H1 (cell line): ENCODE data around the gene MGLL. TPM values are rescaled to one million over a fixed set of nuclear protein-coding genes. Genes with fewer than 3 reads are reported as not detected.

ENCODE experiments used
- CTCF ChIA-PET: fragments of 300-600 bp; sonication (Branson Sonifier 250); formaldehyde crosslinking; loops from one replicate; lab custom pipeline; 2021; ENCODE audit not compliant: partially characterized antibody; lab: Charles Lee
- POLR2A ChIA-PET: fragments of 300-600 bp; sonication (Branson Sonifier 250); formaldehyde crosslinking; loops from one replicate; lab custom pipeline; 2021; ENCODE audit warnings: inconsistent platforms; ENCODE audit not compliant: partially characterized antibody; lab: Charles Lee
- DNase-seq, 2 experiments: peaks; one replicate each; pipeline versions ENCODE4 v3.0.0 to v3.0.0-alpha.2; 2010 to 2022; ENCODE audit warnings: low spot score in 2 of 2, low read depth in 1 of 2, mixed read lengths in 1 of 2
- FAIRE-seq: peaks from 2 replicates; lab custom pipeline; 2011; peaks lifted over from hg19 to GRCh38; lab: Jason Lieb, UNC
- H2AFZ ChIP-seq: 2 replicates; pipeline ENCODE4 v1.8.1; 2012; ENCODE audit warnings: low read length, inconsistent platforms
- H2AK5ac ChIP-seq: 2 replicates; pipeline ENCODE4 v1.6.1; 2013; ENCODE audit warnings: low read depth, low read length
- H2BK120ac ChIP-seq: replicated peaks from 2 replicates; pipeline ENCODE3; 2013; ENCODE audit warnings: low read depth, low read length, inconsistent platforms
- H2BK12ac ChIP-seq: 2 replicates; pipeline ENCODE4 v1.6.1; 2013; ENCODE audit warnings: low read depth, low read length
- H2BK15ac ChIP-seq: 2 replicates; pipeline ENCODE4 v1.6.1; 2013; ENCODE audit warnings: low read length
- H2BK20ac ChIP-seq: 2 replicates; pipeline ENCODE4 v1.6.1; 2013; ENCODE audit warnings: low read length
- H2BK5ac ChIP-seq: 2 replicates; pipeline ENCODE4 v1.6.1; 2013; ENCODE audit warnings: low read depth, low read length
- H3K14ac ChIP-seq: 2 replicates; pipeline ENCODE4 v1.6.1; 2013; ENCODE audit warnings: inconsistent platforms; ENCODE audit not compliant: insufficient read length
- H3K18ac ChIP-seq: 2 replicates; pipeline ENCODE4 v1.6.1; 2013; ENCODE audit warnings: low read length; ENCODE audit errors: extremely low read depth
- H3K23ac ChIP-seq: 2 replicates; pipeline ENCODE4 v1.6.1; 2013; ENCODE audit warnings: inconsistent platforms; ENCODE audit not compliant: insufficient read length
- H3K23me2 ChIP-seq: 2 replicates; pipeline ENCODE4 v1.6.1; 2013; ENCODE audit warnings: low read depth, low read length
- H3K27ac ChIP-seq: 2 replicates; pipeline ENCODE4 v1.6.1; 2011; ENCODE audit warnings: low read depth, low read length, inconsistent platforms
- H3K27me3 ChIP-seq, 4 experiments: replicated peaks in 1 of 4; 1 replicate in 1 of 4; 2 replicates in 3 of 4; pipeline versions ENCODE4 v1.6.1 to v1.8.1; 2011 to 2013; ENCODE audit warnings: low read length in 3 of 4, mild to moderate bottlenecking in 3 of 4, inconsistent platforms in 2 of 4, mixed read lengths in 2 of 4, moderate library complexity in 1 of 4; ENCODE audit not compliant: control insufficient read depth in 3 of 4, insufficient read depth in 3 of 4; ENCODE audit errors: extremely low read depth in 1 of 4
- H3K36me3 ChIP-seq, 4 experiments: 2 replicates each; pipeline versions ENCODE4 v1.6.1 to v1.8.1; 2011 to 2013; ENCODE audit warnings: mild to moderate bottlenecking in 4 of 4, low read length in 3 of 4, moderate library complexity in 2 of 4, control low read depth in 1 of 4, inconsistent platforms in 1 of 4; ENCODE audit not compliant: insufficient read depth in 4 of 4, control insufficient read depth in 2 of 4
- H3K4ac ChIP-seq: replicated peaks from 2 replicates; pipeline ENCODE3; 2013; ENCODE audit warnings: low read length, low read depth, mixed read lengths, inconsistent platforms; ENCODE audit not compliant: insufficient read length
- H3K4me1 ChIP-seq, 4 experiments: replicated peaks in 1 of 4; 1 replicate in 1 of 4; 2 replicates in 3 of 4; pipeline versions ENCODE4 v1.6.1 to v1.8.1; 2011 to 2013; ENCODE audit warnings: low read length in 3 of 4, inconsistent platforms in 2 of 4, mixed read lengths in 1 of 4; ENCODE audit not compliant: insufficient read depth in 4 of 4, control insufficient read depth in 3 of 4
- H3K4me2 ChIP-seq, 2 experiments: 2 replicates each; pipeline versions ENCODE4 v1.6.1 to v1.8.1; 2011 to 2013; ENCODE audit warnings: low read depth in 2 of 2, low read length in 2 of 2, control low read depth in 1 of 2, inconsistent platforms in 1 of 2, mild to moderate bottlenecking in 1 of 2; ENCODE audit not compliant: insufficient read depth in 1 of 2
- H3K4me3 ChIP-seq, 4 experiments: fragments of 200-600, 300-600 bp in 1 of 4; sonication (generic), shearing (Covaris generic), sonication (Bioruptor Twin) in 1 of 4; 2 replicates each; pipeline versions ENCODE4 v1.5.1 to v1.8.1; 2011 to 2016; ENCODE audit warnings: low read length in 4 of 4, low read depth in 3 of 4, control low read depth in 2 of 4, inconsistent platforms in 2 of 4, mild to moderate bottlenecking in 2 of 4, mixed read lengths in 1 of 4, moderate library complexity in 1 of 4; ENCODE audit not compliant: insufficient read depth in 2 of 4; ENCODE audit errors: extremely low read depth in 1 of 4
- H3K56ac ChIP-seq: replicated peaks from 2 replicates; pipeline ENCODE3; 2013; ENCODE audit warnings: low read depth, mild to moderate bottlenecking, mixed read lengths, low read length, inconsistent platforms; ENCODE audit not compliant: insufficient read length
- H3K79me1 ChIP-seq: 2 replicates; pipeline ENCODE4 v1.6.1; 2013; ENCODE audit warnings: low read depth, low read length, control low read depth
- H3K79me2 ChIP-seq, 2 experiments: 2 replicates each; pipeline versions ENCODE4 v1.6.1 to v1.8.1; 2012 to 2013; ENCODE audit warnings: low read length in 2 of 2, mild to moderate bottlenecking in 2 of 2, inconsistent platforms in 1 of 2; ENCODE audit not compliant: insufficient read depth in 2 of 2, control insufficient read depth in 1 of 2
- H3K9ac ChIP-seq, 4 experiments: replicated peaks in 1 of 4; 1 replicate in 1 of 4; 2 replicates in 3 of 4; pipeline versions ENCODE4 v1.6.1 to v1.8.1; 2011 to 2013; ENCODE audit warnings: low read depth in 3 of 4, low read length in 3 of 4, control low read depth in 2 of 4, mild to moderate bottlenecking in 2 of 4, moderate library complexity in 2 of 4, inconsistent platforms in 1 of 4; ENCODE audit errors: extremely low read depth in 1 of 4
- H3K9me3 ChIP-seq, 2 experiments: 2 replicates each; pipeline versions ENCODE4 v1.6.1 to v1.8.1; 2012 to 2013; ENCODE audit warnings: mild to moderate bottlenecking in 2 of 2, moderate library complexity in 2 of 2, control low read depth in 1 of 2, inconsistent platforms in 1 of 2, low read depth in 1 of 2, low read length in 1 of 2, mixed read lengths in 1 of 2; ENCODE audit not compliant: insufficient read depth in 2 of 2
- H4K20me1 ChIP-seq, 2 experiments: replicated peaks in 1 of 2; 2 replicates each; pipeline versions ENCODE3 to v1.8.1; 2011 to 2013; ENCODE audit warnings: inconsistent platforms in 2 of 2, low read length in 2 of 2, mild to moderate bottlenecking in 1 of 2; ENCODE audit not compliant: insufficient read depth in 2 of 2, control insufficient read depth in 1 of 2
- H4K5ac ChIP-seq: 2 replicates; pipeline ENCODE4 v1.6.1; 2013; ENCODE audit warnings: low read length, low read depth, mixed read lengths, inconsistent platforms; ENCODE audit not compliant: insufficient read length
- H4K8ac ChIP-seq: 2 replicates; pipeline ENCODE4 v1.8.0; 2013; ENCODE audit warnings: mild to moderate bottlenecking, moderate library complexity, low read length, inconsistent platforms; ENCODE audit not compliant: insufficient read depth; ENCODE audit errors: extremely low read depth
- H4K91ac ChIP-seq: replicated peaks from 2 replicates; pipeline ENCODE3; 2013; ENCODE audit warnings: low read length, mixed read lengths, inconsistent platforms; ENCODE audit not compliant: insufficient read length
- CHD1 ChIP-seq: IDR thresholded peaks from 2 replicates; pipeline ENCODE4 v1.6.1; 2012; ENCODE audit warnings: low read depth, low read length, improper control_type of control experiment
- WGBS, 2 experiments: shearing (Covaris generic) in 1 of 2; methylation state at CpG; one replicate each; pipeline versions ENCODE4 v1.1.6 to v1.1.7; 2013 to 2015; ENCODE audit warnings: low lambda C conversion rate in 2 of 2, mixed read lengths in 2 of 2, inconsistent platforms in 1 of 2, low coverage in 1 of 2, missing lambda C conversion rate in 1 of 2; ENCODE audit not compliant: insufficient replicate concordance in 2 of 2, insufficient coverage in 1 of 2, insufficient read length in 1 of 2; ENCODE audit errors: extremely low coverage in 1 of 2, missing lambda C conversion rate in 1 of 2; 5-methylcytosine and 5-hydroxymethylcytosine counted together
- polyA plus RNA-seq, 7 experiments: library from polyadenylated mRNA; depleted of rRNA in 3 of 7; stranded (reverse) in 5 of 7; unstranded in 2 of 7; fragments of >200 nt in 5 of 7; fragments of 200-250 nt in 2 of 7; gene quantifications; 1 replicate in 5 of 7; 2 replicates in 1 of 7; 4 replicates in 1 of 7; pipeline versions ENCODE4 v1.2.1 to v1.2.3, GENCODE V29; 2011 to 2013; ENCODE audit warnings: missing spikeins in 2 of 7, mixed read lengths in 2 of 7
- total RNA-seq: library from RNA; stranded (reverse); fragmentation: NEBNext Ultra II Directional; extraction: Animal tissue kit (Norgen Biotek cat#: 25700); gene quantifications from 2 replicates; pipeline ENCODE4 v1.2.1, GENCODE V29; 2021

Gene MGLL
- total and polyA plus RNA-seq, 2 of the 8 experiments (the other 6 are each of a cell fraction or from before 2014, with no cell fraction given): 0.05 to 0.34 TPM

GRCh38 chr3:127811717-127812116 is 10.6 kb downstream of the MGLL start:
- no peak for TF ChIP-seq CHD1
- Histone ChIP-seq H2BK5ac (no peak overlapping the region), H3K18ac (no peak overlapping the region), H4K91ac (no peak overlapping the region), H3K27ac (no peak overlapping the region), H2BK15ac (no peak overlapping the region), H3K23ac (no peak overlapping the region), H3K4me3 (no peak overlapping the region), H4K8ac (no peak overlapping the region), H3K56ac (no peak overlapping the region), H3K23me2 (no peaks in the 10 kb centered on the region), H2BK20ac (no peak overlapping the region), H3K9me3 (0 out of 4 replicates have a peak, but pooled peaks cover 0 to 4% of the 10 kb centered on the region in 2 experiments), H3K4ac (no peak overlapping the region), H3K4me2 (no peak overlapping the region), H3K79me1 (no peaks in the 10 kb centered on the region), H3K4me1 (no peaks in the 10 kb centered on the region), H3K9ac (no peak overlapping the region), H2AK5ac (no peak overlapping the region), H2BK12ac (no peak overlapping the region), H2BK120ac (no peak overlapping the region), H3K36me3 (no peaks in the 10 kb centered on the region), H4K20me1 (no peaks in the 10 kb centered on the region), H2AFZ (no peak overlapping the region), H3K14ac (no peak overlapping the region), H4K5ac (no peak overlapping the region), H3K27me3 (no peaks in the 10 kb centered on the region), H3K79me2 (no peaks in the 10 kb centered on the region)
- no peak for FAIRE-seq
- no peak for DNase-seq
- CTCF ChIA-PET: interaction anchor here (1.0 to 1.5 kb wide), 3 partner anchors 12 to 127 kb away, joined by 3 to 5 read pairs (median 4); no protein-coding TSS in a partner anchor
- POLR2A ChIA-PET: no interaction called here
- 83% methylated on average over 3 of the region's 3 CpGs; no CpG with 5 or more reads in 1 of the 2 experiments for WGBS, 2 experiments
